NOMO-1 treated with dmso at 0.1 percent for 144 hours (cell line): ENCODE results near the gene RNF6.

Experiments
- DNase-seq: peaks from one replicate; lab custom pipeline; 2025; ENCODE audit not compliant: unreplicated experiment; lab: John Stamatoyannopoulos, UW

Gene RNF6

DNA sequence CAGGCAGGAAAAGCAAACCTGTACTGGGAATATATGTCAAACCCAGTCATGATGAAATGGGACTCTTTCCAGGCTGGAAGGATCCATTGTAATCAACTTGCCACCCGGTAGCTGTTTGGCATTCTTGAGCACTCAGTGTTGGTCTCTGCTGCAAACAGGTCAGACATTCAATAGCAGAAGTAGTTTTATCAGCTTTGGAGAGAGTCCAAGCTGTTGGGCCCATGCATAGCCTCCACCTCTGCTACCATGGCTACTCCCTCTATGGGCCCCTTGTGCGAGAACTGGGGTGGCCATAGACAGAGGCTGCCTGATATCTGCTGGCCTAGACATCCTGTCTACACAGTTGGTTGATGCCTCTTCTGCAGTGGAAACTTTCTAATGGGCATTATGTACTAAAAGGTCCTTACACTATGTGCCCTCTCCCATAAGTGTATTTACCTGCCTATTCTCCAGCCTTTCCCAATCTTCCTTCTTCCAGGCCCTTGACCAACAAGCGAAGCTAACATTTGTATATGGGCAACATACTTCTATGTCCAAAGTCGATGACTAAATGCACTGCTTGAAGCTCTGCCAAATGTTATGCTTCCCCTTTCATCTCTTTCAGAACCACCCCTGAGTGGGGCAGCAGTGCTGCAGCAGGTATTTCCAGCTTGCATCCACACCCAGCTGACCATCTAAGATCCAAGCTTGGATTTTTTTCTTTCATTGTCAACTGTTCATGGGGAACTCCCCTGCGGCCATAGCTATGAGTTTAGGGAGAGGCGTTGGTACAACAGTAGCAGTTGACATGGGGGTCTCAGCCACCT, 5.3 kb upstream of the RNF6 start:
- DNase-seq = no peak

DNA sequence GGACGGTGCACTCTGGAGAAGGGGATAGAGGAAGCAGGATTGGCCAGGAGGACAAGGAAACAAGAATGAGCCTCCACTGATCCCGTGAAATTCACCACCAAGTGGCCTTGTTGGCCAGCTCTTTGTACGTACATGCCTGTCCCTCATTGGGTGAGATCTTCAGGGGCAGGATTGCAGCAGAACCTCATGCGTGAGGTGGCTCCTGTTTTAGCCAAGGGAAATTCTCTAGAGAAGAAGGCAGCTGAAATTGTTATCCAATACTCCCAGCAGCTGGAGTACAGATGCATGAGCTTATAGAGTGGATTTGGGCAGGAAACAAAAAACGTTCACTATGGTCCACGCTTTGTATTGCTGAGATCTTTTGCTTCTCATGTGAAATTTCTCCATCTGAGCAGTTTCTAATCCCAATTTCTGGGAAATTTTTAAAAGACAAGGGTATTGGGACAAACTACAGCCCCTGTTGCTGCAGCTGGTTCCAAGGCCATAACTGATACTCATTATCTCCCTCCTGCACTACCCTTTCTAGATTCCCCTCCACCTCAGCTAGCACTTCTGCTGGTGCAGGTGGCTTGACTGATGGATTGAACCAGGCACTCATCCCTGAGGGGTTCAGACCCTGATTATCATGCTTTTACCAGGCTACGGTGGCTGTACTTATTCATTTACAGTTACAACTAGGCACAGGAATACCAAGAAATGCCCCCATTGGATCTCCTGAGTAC, 3.9 kb upstream of the RNF6 start:
- no peak for DNase-seq

DNA sequence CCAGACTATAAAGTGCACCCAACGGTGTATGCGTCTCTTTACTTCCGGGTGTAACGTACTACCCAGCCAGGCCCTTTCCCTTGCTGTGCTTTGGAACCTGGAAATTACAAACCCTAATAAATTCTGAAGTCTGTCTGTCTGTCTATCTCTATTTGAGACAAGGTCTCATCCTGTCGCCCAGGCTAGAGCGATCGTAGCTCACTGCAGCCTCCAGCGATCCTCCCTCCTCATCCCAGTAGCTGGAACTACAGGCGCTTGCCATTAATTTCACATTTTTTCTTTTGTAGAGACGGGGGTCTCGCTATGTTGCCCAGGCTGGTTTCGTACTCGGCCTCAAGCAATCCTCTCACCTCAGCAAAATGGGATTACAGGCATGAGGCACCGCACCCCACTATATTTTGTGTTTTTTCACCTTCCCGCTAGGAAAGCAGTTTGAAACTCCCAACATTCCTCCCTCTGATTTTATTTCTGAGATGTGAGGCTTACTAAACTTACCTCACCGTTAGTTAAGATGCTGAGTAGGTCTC, 469 bp upstream of the RNF6 start:
- DNase-seq = no peak

DNA sequence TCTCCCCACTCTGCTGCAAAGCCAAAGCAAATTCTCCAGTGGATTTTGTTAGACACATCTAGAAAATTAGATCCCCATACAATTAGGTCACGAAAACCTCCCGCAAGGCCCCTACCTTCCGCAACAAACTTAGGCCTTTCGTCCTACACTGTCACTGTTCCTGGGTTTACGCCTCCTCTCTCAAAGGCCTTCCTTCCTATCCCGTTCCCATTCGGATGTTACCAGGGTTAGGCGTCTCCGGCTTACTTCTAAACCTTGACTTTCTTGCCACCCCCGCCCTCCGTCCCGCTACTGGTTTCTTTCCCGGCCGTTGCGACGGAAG, 754 bp downstream of the RNF6 start:
- no peak for DNase-seq

DNA sequence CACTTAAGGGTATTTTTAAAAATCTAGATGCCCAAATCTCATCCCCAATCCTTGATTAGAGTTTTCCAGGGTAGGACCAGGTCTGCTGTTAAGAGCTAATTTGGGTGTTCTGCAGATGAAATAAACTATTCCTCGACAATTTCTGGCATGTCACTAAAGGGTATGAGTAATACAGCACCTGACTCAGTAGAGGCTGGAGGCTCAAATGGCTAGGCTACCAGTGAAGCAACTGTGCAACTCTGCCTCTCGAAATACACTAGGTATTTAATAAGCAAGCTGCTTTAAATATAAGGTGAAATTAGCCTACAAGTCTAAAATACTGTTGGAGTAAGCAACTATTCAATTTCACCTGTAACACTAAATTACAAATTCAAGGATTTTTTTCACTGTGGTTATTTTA, 1.5 kb downstream of the RNF6 start:
- DNase-seq = no peak

DNA sequence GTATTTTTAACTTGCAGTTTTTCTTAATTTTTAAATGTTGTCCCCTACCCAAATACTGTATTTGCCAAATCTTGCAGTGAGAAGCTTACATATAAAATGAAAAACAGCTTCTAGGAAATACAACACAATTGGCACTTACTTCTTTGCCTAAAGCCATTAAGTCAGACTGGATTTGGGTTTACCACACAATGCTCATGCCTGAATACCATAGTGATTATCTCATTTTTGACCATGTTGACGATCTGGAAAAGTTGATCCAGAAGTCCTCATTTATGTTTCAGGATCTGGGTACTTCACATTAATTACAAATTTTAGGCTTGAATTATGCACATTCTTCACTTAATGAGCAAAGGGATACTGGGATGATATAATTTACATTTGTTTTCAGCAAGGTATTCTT, 2.4 kb downstream of the RNF6 start:
- DNase-seq = no peak

DNA sequence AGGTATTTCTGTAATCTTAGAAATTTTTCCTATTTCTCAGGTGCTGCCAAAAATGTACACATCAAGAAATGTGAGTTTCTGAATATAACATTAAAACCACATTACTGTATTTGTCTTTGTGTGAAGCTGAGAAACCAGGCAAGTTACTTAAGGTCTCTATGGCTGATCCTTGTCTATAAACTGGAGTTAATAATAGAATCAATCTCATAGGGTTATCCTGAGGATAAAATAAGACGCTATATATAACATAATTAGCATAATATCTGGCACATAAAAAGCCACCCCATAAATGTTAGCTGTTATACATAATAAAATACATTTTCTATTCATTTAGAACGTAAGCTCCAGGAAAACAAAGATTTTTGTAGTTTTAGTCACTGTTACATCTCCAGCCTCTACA, 6.1 kb downstream of the RNF6 start:
- DNase-seq = no peak

DNA sequence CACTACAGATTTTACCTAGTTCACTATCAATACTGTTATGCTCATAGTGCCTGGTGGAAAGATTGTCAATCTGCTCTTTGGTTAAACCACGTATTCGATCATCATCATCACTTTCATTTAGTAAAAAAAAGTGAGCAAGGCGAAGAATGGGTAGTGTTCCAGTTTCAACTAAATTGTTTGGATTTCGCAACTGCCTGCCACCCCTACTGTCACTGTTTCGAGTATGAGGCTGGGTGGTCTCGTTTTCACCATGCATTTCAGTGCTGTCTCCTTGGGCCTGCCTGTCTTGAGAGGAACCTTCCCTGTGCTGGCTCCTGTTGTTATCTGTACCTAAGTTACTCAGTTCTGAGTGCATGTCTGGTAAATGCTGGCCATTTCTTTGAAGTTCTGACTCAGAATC, 8.1 kb downstream of the RNF6 start:
- DNase-seq = no peak

DNA sequence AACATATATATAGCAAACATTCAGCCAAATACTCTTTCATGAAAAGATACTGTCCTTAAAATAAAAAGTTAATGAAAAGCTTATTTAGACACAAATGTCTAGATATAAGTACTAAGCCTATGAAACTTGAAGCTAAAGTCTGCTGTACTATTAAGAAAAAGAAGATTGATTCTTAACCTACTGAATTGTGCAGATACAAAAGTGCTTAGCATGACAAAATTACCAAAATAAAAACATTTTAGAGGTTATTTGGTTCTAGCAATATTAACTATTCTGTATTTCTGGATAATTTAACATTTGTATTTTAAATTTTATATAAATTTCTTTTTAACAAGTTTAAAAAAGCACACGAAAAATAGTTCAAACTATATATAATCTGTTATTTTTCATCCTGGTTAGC, 8.8 kb downstream of the RNF6 start:
- DNase-seq = no peak

DNA sequence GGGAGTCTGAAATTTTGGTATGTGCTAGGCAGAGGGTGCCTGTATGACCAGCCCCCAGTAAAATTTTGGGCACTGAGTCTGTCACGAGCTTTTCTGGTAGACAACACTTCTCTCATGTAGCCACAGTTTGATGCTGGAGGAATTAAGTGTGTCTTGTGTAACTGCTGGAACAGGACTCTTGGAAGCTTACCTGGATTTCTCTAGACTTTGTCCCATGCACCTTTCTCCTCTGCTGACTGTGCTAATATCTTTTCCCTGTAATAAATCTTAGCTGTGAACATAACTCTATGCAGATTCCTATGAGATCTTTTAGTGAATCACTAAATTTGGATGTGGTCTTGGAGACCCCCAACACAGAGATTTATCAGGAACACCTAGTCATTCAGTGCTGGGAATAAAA, 13.8 kb downstream of the RNF6 start:
- no peak for DNase-seq

DNA sequence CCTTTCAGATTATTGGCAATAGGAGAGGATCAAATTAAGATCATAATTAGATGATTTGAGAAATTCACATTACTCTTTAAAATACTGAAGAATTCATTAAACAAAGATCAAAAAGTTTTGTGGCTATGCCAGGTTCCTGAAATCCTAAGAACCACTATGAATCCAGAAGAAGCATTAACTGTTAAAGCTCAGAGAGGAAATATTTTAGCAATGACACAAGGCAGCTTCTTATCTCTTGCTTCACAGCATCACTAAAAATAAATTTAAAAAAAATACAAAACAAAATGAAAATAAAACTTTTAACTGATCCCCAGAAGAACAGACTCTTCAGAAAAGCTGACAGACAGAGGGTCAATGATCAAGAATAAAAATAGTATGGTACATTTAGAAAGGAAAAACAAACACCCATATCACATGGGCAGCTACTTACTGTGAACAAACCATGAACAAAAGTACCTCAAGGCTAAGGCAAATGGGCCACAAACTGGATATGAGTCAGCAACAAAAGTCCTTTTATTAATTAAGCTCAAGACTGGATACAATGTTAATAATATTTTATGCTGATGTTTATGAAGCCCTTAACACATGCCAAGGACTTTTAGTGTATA, 19.6 kb downstream of the RNF6 start:
- DNase-seq = no peak

DNA sequence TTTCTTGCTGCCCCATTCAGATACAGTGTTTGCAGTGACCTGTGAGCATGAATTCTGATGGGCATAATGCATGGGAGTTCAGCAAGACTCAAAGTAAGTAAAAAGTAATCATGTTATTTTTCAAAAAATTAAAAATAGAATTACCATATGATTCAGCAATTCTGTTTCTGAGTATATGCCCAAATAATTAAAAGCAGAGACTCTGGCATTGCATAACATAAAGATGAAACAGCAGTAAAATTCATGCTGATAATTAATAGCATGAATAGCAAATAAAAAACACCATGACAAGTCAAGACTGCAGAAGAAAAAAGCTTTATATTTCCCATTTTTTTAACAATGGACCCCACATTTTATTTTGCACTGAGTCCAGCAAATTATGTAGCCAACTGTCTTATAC, 21.3 kb downstream of the RNF6 start:
- no peak for DNase-seq

DNA sequence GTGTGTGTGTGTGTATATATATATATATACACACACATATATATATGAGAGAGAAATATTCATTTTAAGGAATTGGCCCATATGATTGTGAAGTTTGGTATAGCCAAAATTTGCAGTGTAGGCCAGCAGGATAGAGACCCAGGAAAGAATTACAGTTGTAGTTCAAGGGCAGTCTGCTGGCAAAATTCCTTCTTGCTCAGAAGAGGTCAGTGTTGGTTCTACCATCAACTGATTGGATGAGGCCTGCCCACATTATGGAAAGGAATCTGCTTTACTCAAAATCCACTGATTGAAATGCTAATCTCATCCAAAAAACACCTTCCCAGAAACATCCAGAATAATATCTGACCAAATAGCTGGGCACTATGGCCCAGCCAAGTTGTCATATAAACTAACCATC, 24.0 kb downstream of the RNF6 start:
- no peak for DNase-seq

DNA sequence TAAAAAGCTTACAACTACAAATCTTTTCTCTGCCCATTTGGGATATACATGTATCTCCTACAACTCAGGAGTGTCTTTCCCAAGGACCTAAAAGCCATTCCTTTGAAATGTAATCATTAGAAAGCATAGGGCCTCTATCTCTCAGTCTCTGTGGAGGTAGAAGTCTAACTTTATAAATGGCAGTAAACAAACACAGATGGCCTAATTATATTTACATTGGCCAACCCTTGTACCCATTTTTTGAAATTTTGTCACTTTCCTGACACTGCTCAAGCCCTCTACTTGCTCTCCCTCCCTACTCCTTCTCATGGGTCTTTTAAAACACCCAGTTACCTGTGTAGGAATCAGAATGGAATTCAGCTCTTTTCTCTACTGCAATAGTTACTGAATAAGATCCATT, 24.8 kb downstream of the RNF6 start:
- no peak for DNase-seq

DNA sequence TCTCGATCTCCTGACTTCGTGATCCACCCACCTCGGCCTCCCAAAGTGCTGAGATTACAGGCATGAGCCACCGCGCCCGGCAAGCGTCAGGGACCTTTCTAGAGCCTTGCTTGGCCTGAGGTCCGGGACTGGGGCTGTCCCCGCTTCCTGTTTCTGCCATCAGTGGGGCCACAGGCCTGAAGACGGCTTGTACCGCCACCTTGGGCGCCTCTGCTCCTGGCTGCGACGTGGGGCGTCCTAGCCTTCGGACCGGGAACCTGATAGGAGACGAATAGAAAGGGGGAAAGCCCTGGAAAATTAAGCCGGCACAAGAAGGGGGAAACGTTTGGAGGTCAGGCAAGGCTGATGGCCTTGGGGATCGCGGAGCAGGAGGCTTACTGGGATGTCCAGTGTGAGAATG, 35.1 kb downstream of the RNF6 start:
- DNase-seq = peak; percentile 1

DNA sequence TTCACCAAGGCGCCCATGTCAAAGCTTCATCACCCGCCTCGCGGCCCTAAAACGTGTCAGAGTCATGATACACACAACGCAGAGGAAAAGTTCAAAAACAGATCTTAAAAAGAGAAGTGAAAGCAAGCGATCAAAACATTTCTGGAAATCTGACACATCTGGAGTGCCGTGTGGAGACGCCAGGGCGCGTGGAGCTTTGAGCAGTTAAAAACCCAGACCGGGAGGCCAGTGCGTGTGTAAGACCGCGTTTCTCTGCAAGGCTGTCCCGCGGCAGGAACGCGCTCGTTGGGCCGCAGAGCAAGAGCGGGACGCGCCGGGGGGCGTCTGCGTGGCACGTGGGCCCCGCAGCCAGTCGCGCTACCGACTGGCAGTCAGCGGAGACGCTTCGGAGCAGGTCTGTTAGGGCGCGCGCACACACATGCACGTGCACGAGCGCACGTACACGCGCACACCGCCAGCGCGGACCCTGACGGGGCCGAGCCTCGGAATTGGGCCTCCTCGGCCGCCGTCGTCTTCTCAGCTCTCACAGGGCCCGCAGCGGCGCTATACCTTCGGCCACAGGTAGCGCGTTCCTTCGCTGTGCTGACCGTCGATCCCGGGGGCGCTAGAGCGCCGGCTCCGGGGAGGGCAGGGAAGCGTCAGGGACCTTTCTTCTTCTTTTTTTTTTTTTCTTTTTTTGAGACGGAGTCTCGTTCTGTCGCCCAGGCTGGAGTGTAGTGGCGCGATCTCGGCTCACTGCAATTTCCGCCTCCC, 35.8 kb downstream of the RNF6 start:
- peak; percentile 90 for DNase-seq

DNA sequence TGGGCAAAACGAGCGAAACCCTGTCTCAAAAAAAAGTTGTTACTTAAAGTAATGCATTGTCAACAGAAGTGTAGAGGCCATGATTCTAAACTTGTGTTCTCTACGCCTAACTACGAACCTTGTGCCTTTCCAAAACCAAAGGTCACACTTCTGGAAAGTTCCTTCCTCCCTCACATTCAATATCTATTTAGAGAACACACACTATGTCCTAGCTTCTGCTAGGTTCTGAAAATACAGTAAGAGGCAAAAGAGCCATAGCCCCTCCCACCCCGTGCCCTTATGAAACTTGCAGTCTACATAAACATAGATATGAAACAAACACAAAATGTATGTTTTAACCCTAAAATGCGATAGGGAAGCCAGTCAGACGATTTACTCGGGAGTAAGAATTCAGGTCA, 36.4 kb downstream of the RNF6 start:
- DNase-seq = no peak

DNA sequence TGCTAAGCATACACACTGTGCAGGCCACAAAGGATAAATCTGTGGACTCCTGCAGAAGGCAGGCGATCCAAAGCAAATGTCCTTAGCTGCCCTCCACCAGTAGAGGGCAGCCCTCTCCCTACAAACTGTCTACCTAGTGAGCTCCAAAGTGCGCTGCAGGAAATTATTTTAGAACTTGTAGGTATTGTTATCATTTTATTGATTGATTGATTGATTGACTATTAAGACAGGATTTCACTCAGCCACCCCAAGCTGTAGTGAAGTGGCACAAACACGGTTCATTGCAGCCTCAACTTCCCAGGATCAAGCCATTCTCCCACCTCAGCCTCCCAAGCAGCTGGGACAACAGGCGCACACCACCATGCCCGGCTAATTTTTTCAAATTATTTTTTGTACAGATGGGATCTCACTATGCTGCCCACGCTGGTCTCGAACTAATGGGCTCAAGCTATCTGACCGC, 37.3 kb downstream of the RNF6 start:
- peak; percentile 32 for DNase-seq

DNA sequence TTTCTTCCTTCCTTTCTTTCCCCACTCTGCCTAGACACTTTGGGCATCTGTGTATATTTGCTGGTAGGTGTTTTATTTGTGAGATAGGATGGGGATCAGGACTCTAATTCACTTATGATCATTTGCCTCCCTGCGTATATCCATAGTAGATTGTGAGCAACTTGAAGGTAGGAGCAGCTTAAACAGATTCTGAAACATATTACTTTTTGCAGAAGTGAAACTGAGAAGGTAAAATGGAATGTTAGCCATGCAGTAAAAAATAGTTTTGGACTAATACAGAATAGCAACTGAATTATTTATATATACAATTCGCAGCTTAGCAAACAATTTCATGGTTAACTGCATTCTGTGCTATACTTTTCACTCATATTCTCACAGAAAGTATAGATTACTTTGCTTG, 38.7 kb downstream of the RNF6 start:
- DNase-seq = no peak

DNA sequence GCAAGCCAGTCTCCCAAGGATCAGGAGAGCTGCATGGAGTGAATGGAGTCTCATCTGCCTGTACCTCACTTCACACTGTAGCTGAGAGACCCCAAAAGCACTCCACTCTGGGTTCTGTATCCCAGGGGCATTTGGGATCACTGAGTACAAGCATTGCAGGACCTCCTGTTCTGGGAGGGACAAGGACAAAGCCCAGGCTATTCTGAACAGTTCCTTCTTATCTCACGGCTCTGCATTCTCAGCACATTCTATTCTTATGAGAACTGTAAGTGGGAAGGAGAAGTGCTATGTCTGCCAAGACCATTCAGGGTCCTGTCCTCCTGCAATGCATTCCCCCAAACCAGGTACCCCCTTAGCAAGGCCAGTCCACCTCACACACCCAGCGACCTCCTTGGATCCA, 42.8 kb downstream of the RNF6 start:
- DNase-seq = no peak

DNA sequence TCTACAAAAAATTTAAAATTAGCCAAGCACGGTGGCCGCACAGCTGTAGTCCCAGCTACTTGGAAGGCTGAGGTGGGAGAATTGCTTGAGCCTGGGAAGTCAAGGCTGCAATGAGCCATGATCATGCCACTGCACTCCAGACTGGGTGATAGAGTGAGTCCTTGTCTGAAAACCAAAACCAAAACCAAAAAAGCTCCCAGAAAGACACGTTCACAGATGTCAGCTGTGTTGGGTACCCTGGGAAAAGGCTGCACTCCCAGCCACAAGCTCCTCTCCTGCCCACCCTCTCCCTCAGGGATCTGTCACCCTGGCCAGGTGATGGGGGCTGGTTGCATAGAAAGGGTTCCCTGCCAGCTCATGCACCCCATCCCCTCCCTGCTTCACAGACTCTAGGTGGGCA, 53.3 kb downstream of the RNF6 start:
- no peak for DNase-seq
